ENCODE results near the gene KREMEN1.
"Not testable (repeated sequence)": the region's sequence is repeated elsewhere in the genome, so short reads cannot be mapped to it uniquely, and the experiment has no call there.

Gene KREMEN1, protein sequence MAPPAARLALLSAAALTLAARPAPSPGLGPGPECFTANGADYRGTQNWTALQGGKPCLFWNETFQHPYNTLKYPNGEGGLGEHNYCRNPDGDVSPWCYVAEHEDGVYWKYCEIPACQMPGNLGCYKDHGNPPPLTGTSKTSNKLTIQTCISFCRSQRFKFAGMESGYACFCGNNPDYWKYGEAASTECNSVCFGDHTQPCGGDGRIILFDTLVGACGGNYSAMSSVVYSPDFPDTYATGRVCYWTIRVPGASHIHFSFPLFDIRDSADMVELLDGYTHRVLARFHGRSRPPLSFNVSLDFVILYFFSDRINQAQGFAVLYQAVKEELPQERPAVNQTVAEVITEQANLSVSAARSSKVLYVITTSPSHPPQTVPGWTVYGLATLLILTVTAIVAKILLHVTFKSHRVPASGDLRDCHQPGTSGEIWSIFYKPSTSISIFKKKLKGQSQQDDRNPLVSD

DNA sequence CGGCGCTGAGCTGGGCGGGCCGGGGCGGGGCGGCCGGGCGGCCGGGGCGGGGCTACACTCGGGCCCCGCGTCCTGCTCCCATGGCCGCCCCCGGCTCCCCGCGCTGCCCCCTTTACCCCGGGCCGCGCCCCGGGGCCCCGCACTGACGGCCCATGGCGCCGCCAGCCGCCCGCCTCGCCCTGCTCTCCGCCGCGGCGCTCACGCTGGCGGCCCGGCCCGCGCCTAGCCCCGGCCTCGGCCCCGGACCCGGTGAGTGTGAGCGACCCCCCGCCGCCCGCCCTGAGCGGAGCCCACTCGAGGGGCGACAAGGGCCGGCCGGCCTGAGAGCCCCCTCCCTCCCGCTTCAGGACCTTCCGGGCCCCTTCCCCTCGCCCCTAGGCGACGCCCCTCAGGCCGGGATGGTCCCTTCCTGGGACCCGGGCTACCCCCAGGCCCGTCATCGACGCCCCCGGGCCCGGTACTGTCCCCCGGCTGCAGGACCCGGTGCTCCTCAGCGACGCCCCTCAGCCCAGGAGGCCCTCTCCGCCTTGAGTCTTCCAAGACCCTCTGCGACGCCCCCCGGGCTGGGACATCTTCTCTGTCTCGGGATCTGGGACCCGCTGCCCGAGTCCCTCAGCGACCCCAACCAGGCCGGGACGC lies at the start of gene KREMEN1:
Gene KREMEN1, plus strand, starts transcription at position 57 of the 639 bp plus-strand sequence. Its CDS starts 96 bp downstream, at position 153.
- DNase-seq = no peak

DNA sequence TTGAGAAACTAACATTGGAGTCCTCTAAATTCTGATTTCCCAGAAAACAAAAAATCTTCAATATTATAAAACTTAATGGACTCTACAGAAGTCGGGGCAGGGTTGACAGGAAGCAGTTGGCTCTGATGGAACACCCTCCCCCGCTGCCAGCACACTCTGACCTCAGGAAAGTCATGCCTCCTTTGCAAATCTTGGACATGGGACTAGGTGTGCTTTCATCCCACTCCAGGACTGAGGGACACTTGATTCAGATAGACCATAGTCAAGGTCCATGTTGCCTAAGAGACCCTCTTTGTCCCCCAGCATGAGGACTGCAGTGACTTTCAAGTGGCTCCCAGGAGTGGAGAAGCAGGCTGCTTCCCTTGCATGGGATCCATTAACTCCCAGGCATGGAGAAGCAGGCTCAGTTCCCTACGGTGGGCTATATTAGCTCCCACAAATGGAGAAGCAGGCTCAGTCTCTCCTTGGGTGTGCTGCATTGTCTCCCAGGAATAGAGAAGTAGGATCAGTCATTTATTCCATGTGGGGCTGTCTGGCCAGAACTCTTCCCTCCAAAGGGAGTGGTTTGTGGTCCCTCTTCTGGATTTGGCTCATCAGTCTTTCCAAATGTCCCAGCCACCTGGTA lies 49.6 kb upstream of the KREMEN1 start:
- no peak for DNase-seq

DNA sequence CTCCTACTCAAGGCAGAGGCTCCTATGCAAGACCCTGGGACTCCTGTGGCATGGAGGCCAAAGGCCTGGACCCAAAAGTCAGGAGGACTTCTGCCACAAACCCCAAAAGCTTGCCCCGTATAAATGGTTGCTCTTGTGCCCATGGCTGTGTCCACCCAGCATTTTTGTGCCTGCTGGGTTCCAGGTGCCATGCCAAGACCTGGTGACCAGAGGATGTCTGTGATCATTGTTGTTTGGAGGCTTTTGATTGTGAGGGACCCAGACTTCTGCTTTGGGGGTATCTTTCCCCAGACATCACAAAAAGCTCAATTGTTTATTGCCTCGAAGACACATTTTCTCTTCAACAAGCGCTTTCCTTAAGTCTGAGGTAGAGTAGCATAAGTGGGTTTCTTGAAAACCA lies 46.3 kb upstream of the KREMEN1 start:
- DNase-seq = no peak

- no peak for DNase-seq
Observed at GRCh38 chr22:29028468-29028867, 44.4 kb upstream of the KREMEN1 start.

DNA sequence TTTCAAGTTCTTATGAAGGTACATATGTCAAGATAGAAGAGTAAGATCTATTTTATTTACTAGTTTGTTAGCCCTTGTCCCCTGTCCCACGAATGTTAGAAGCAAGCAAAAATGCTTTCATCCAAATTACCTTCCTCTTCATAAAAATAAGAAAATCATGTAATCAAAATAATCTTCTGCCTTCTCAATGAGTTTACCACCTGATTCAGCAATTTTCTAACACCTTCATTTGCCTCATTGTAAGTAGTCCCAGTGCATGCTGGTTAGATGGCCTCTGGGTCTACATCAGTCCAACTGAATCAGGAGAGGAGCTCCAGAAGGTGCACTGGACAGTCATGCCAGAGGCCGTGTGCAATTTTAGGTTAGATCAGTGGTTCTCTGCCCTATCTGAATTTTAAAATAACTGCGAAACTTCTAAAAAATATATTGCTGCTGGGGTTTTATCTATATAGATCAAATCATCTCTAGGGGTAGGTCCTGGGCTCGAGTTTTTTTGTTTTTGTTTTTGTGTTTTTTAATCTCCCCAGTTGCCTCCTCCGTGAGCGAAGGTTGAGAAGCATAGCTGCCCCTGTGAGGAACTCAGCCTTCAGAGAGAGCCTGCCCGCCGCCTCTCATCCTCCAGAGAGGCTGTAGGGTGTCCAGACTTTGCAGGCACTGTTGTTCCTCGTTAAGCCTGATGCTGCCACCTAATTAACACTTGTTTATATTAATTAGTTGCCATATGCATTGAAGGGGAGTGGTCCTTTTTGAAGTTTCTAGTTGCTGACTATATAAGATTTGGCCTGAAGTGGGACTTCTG lies 43.4 kb upstream of the KREMEN1 start:
- DNase-seq = no peak

DNA sequence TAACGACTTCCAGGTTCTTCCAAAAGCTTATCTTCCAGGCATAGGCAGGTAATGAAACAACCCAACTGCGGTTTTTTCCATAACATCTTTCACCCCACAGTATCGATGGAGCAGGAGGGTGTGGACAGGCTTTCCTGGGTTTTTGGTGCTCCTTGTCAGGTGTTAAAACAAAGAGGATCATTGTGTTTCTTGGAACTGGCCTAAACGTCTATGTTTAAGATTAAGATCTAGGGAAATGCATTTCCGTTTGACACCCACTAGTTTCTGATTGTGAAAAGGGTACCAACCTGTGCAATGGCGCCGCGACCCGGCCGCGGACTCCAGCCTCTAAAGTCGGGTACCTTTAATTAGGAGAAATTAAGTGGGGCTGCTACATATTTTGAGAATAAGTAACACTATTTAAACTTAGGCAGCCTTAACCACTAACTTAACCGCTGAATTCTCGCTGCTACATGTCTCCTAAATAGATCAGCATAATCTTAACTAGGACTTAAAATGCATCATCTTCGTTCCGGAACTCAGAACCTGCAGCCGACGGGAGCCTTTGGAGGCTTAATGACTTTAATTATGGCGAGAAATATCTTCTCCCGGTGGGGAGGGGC lies 42.7 kb upstream of the KREMEN1 start:
- no peak for DNase-seq

DNA sequence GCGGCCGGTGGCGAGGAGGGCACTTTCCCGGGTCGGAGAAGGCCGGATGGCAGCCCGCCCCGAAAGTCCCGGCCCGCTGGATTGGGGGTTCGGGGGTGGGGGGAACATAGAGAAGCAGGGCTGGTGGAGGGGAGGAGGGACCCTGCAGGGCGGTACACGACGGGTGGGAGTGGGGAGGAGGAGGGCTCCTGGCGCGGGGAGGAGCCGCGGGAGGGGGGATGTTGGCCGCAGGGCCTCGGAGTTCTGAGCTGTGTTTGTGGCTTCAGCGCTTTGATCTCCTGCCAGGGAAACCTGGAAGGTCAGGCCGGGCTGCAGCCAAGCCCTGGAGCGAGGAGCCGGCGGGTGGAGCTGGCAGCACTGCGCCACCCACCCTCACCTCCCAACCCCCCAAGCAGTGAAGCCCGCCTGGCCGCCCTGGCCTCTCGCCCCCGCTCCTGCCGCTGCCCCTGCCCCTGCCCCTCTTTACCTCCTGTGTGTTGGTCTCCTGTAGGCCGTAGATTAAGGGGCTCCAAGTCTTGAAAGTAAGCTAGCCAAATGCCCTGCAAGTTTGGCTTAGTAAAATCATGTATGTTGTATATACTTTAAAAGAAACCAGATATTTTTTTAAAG lies 42.1 kb upstream of the KREMEN1 start:
- DNase-seq = peak; percentile 84

DNA sequence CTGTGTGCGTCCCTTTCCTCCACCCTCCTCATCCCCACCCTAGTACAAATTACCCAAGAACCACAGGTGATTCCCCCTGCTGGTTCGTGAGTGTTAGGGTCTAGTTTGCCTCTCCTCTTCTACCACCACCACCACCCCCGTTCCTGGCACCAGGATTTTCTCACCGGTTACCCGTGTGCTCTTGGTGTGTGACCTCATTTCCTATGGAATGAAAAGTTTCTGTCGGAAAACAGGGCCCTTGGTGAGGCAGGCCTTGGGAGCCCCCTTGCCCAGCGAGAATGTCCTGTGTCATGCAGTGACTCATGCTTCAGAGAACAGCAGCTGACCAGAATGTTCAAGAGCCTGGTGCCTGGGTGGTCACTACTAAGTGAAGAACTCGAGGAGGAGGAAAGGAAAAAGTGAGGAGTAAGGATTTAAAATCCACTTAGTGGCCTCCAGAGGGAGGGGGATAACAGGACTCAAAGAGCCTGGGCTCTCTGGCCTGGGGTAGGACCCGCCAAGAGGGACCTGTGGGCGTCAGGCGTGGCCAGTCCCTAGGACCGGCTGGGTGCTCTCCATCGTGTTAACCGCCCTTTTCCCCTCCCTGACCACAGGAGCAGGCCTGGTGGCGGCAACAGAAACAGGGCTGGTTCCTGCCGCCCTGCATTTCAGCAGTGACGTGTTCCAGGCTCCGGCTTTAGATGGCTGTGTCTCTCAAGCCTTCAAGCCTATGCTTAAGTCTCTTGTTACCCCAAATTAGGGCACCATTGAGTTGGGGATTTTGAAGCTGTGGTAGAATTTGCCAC lies 41.4 kb upstream of the KREMEN1 start:
- peak; percentile 67 for DNase-seq

DNA sequence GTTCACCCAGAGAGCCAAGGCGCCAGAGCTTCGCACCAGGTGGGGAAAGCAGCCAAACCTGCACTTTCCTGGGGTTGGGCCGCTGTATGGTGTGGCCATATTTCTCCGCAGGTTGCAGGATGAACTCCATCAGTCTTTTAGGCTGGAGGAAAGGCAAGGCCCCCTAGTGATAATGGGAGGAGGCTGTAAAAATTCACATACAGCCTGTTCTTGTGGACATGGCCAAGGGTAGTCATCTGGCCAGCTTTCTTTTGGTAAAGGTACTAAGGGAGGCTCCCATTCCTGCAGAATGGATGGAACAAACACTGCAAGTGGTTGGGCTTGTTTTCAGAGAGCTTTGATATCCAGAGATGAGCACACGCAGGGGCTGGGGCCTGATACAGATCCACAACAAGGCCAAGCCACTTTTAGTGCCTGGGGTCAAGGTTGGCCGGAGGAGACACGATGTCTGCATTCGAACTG lies 40.8 kb upstream of the KREMEN1 start:
- DNase-seq = no peak

GRCh38 chr22:29032584-29032983 lies 40.3 kb upstream of the KREMEN1 start:
- DNase-seq = no peak

- DNase-seq = no peak
Observed at GRCh38 chr22:29037340-29037932, 35.4 kb upstream of the KREMEN1 start.

- DNase-seq = no peak
Observed at GRCh38 chr22:29039148-29039547, 33.7 kb upstream of the KREMEN1 start.

DNA sequence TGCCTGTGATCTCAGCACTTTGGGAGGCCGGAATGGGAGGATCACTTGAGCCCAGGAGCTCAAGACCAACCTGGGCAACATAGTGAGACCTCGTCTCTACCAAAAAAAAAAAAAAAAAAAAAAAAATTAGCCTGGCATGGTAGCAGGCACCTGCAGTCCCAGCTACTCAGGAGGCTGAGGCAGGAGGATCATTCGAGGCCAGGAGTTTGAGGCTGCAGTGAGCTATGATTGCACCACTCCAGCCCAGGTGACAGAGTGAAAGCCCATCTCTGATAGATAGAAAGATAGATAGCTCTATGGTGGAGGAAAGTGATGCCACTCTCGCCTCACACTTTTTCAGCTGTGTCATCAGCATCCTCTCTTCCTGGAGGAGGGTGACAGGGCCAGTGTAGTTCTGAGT lies 33.2 kb upstream of the KREMEN1 start:
- not testable (repeated sequence) for DNase-seq

DNA sequence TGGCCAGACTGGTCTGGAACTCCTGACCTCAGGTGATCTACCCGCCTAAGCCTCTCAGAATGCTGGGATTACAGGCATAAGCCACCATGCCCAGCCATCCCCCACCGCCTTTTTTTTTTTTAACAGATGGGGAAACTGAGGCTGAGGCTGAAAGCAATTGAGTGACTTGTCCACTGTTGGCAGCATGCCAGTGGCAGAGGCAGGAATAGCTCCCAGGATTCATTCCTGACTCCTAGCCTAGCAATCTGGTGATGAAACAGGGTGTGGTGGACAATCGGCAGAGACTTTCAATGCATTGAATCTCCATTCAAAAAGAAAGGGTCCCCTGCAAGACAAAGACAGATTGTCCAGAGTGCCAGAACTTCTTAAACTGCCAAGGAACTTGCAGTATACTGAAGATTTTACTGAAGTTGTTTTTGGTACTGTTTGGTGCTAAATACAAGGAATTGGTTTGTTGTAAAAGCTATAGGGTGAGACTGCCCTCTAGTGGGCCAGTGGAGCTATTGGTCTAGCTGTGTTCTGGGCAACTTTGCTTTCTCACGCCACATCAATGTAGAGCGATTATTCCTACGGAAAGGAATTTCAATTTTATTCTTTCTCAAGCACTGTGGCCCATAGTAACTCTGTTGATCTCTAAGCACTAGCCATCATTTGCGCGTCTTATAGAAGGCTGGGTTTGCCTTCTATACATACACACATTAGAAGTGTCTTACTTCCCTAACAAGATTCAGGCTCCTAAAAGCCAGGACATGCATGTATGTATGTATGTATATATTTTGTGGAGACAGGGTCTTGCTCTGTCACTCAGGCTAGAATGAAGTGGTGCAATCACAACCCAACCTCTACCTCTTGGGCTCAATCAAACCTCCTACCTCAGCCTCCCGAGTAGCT lies 32.2 kb upstream of the KREMEN1 start:
- DNase-seq = peak; percentile 77

DNA sequence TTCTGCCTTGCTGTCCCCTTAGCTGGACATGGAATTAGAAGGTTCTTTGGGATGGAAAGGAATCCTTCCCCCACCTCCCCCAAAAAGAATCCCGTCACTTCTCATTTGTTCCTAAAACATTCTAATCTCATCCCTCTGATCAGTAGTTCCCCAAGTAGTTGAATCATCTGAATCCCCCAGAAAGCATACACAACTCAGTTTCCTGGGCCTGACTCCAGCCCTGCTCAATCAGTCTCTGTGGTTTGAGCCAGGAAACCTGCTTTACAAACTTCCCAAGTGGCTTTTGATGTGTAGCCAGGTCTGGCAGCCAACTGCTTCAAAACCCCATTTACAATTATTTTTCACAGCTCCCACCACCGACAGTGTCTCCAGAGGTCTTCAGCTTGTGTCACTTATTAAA lies 31.4 kb upstream of the KREMEN1 start:
- DNase-seq = no peak

DNA sequence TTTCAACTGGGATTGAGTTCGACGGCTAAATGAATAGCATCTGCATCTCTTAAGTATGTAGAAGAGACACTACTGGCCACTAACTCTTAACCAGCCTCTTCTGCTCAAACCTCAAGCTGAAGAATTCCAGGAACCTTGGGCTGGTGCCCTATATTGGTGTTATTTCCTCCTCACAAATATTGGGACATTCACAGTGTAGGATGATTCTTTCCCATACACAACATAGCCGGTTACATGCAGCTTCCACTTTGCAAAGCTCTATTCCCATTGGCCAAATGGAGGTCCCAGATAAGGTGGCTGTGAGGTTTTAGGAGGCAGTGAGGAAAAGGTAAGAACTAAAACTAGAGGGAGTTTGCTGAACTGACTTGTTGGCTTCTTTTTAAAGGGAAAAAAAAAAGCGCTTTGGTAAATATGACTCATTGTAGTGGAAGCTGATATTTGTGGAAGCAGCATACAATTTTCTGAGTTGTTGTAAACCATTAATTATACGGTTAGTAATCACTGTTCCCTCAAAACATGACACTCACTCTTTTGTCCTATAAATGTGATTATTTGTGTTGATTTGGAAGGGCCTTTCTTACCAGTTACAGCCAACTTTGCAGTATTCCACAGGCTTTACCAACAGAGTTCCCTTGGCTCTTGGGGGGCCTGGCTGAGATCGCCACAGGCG lies 28.8 kb upstream of the KREMEN1 start:
- no peak for DNase-seq

DNA sequence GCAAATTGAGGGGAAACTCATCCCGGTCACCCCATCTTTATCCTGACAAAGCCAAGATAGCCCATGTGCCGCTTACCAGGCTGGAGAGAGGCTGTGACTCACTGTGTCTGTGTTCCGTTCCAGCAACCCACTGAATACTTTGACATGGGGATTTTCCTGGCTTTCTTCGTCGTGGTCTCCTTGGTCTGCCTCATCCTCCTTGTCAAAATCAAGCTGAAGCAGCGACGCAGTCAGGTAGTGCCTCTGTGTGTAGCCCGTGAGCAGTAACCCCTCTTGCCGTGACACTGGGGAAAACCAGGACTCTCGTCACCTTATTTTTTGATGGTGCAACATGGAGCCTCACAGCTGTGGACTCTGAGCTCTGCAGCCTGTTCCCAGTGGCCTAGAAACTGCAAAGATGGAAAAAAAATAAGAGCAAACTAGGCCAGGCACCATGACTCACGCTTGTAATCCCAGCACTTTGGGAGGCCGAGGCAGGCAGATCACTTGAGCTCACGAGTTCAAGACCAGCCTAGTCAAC lies 28.1 kb upstream of the KREMEN1 start:
- DNase-seq = no peak

DNA sequence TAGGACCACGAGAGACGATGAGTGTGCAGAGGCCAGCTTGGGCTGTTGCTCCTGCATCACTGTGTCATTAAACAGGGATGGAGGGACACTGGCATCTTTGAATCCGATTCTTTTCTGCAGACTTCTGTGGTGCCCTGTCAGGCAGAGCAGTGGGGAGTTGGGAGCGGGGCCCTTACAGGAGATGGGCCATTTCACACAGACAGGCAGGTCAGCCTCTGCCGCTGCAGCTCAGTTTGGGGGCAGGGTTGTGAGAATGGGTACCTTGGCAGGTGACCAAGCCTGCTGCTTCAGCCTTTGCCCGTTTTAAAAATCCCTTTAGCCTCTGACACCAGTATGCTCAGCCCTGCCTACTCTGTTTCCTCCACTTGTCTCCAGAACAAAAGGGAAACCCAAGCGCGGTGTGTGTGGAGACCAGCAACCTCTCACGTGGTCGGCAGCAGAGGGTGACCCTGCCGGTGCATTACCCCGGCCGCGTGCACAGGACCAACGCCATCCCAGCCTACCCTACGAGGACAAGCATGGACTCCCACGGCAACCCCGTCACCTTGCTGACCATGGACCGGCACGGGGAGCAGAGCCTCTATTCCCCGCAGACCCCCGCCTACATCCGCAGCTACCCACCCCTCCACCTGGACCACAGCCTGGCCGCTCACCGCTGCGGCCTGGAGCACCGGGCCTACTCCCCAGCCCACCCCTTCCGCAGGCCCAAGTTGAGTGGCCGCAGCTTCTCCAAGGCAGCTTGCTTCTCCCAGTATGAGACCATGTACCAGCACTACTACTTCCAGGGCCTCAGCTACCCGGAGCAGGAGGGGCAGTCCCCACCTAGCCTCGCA lies 23.8 kb upstream of the KREMEN1 start:
- no peak for DNase-seq

Measured in right forelimb (tissue), 1 donor.